ENCODE results near the gene IL3. TPM values are rescaled to one million over a fixed set of nuclear protein-coding genes. Genes with fewer than 3 reads are reported as not detected.

The IL3 gene
- total and polyA plus RNA-seq, 9 of the 15 experiments (the other 6 are each of a cell fraction or from before 2014, with no cell fraction given), result not detected

- TF ChIP-seq ZNF282 (CRISPR knock-in tag; IDR thresholded peaks at IDR 0.05) (no peak), RREB1 (CRISPR knock-in tag; IDR thresholded peaks at IDR 0.05) (no peak), HDAC6 (IDR thresholded peaks at IDR 0.05; ENCODE audit: low read depth, low read length) (no peak), CBFA2T3 (IDR thresholded peaks at IDR 0.05) (0 out of 2 replicates have a peak, but pooled peaks have one; percentile 29), L3MBTL2 (IDR thresholded peaks at IDR 0.05) (0 out of 2 replicates have a peak, but pooled peaks have one; percentile 26), MAX (CRISPR knock-in tag; IDR thresholded peaks at IDR 0.05) (peak; percentile 69), DNMT1 (IDR thresholded peaks at IDR 0.05) (no peak), HDAC8 (tag; IDR thresholded peaks at IDR 0.05) (no peak), KLF10 (CRISPR knock-in tag; IDR thresholded peaks at IDR 0.05) (no peak), MYC (IDR thresholded peaks at IDR 0.05; ENCODE audit: low read depth, low read length) (peak; percentile 22; the same call in 1 of the 2 replicates), MYC (CRISPR knock-in tag; IDR thresholded peaks at IDR 0.05; ENCODE audit: borderline replicate concordance, low read depth) (no peak), CBFA2T2 (conservative IDR thresholded peaks at IDR 0.05) (no peak), NFRKB (IDR thresholded peaks at IDR 0.05; ENCODE audit: low read depth) (no peak), CEBPB (tag; IDR thresholded peaks at IDR 0.05) (peak; percentile 92), XRCC5 (IDR thresholded peaks at IDR 0.05; ENCODE audit: low read depth, low read length) (peak; percentile 64; the same call in 1 of the 2 replicates), DACH1 (IDR thresholded peaks at IDR 0.05; ENCODE audit: partially characterized antibody) (peak; percentile 69), STAG1 (CRISPR knock-in tag; IDR thresholded peaks at IDR 0.05; ENCODE audit: borderline replicate concordance) (peak; percentile 96; the same call in 1 of the 2 replicates), PTRF (tag; IDR thresholded peaks at IDR 0.05) (no peak), HOMEZ (CRISPR knock-in tag; IDR thresholded peaks at IDR 0.05) (no peak)
- TF ChIP-seq, protein P1, sequence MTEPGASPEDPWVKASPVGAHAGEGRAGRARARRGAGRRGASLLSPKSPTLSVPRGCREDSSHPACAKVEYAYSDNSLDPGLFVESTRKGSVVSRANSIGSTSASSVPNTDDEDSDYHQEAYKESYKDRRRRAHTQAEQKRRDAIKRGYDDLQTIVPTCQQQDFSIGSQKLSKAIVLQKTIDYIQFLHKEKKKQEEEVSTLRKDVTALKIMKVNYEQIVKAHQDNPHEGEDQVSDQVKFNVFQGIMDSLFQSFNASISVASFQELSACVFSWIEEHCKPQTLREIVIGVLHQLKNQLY (CRISPR knock-in tag; conservative IDR thresholded peaks at IDR 0.05), result no peak
These were observed 2.8 kb downstream of the IL3 start (continued) for GRCh38 chr5:132063090-132063911.

All from K562 (cell line).